ENCODE results near the gene TNFSF8. TPM values are rescaled to one million over a fixed set of nuclear protein-coding genes. Genes with fewer than 3 reads are reported as not detected.

TNFSF8 gene
- total RNA-seq, 1 donor from 2014 or later = not detected

DNA sequence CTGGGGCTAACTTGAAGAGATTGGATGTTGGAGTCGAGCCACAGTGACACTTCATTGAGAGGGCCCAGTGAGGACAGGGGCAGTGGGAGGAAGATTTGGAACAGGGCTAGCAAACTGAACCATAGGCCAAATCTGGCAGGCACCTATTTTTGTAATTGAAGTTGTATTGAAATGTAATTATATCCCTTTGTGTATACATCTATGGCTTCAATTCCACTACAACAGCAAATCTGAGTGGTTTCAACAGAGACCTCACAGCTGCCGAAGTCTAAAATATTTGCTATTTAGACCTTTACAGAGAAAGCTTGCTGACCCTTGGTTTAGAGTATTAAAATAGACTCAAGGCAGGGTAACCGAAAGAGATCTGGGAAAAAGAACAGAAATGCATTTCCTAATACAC, 4.7 kb upstream of the TNFSF8 start:
- TF ChIP-seq, protein P1, sequence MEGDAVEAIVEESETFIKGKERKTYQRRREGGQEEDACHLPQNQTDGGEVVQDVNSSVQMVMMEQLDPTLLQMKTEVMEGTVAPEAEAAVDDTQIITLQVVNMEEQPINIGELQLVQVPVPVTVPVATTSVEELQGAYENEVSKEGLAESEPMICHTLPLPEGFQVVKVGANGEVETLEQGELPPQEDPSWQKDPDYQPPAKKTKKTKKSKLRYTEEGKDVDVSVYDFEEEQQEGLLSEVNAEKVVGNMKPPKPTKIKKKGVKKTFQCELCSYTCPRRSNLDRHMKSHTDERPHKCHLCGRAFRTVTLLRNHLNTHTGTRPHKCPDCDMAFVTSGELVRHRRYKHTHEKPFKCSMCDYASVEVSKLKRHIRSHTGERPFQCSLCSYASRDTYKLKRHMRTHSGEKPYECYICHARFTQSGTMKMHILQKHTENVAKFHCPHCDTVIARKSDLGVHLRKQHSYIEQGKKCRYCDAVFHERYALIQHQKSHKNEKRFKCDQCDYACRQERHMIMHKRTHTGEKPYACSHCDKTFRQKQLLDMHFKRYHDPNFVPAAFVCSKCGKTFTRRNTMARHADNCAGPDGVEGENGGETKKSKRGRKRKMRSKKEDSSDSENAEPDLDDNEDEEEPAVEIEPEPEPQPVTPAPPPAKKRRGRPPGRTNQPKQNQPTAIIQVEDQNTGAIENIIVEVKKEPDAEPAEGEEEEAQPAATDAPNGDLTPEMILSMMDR (IDR thresholded peaks at IDR 0.05; ENCODE audit: insufficient read depth, low read length, severe bottlenecking) = no peak
- no peaks in the 10 kb centered on the region for H3K36me3 ChIP-seq (ENCODE audit: control insufficient read depth, insufficient read depth, low read length)
- DNase-seq (ENCODE audit: low read depth) (no peak), FAIRE-seq (no peak)
- H3K27me3 ChIP-seq (ENCODE audit: control insufficient read depth, insufficient read depth, low read length) = peaks cover 6% of the 10 kb centered on the region
- H3K4me3 ChIP-seq (ENCODE audit: low read depth, low read length) = no peak overlapping the region

- FAIRE-seq (no peak), DNase-seq (ENCODE audit: low read depth) (no peak)
- H3K36me3 ChIP-seq (ENCODE audit: control insufficient read depth, insufficient read depth, low read length) = no peaks in the 10 kb centered on the region
- no peak overlapping the region for H3K4me3 ChIP-seq (ENCODE audit: low read depth, low read length)
- peaks cover 11% of the 10 kb centered on the region for H3K27me3 ChIP-seq (ENCODE audit: control insufficient read depth, insufficient read depth, low read length)
- TF ChIP-seq, protein P1 (IDR thresholded peaks at IDR 0.05; ENCODE audit: insufficient read depth, low read length, severe bottlenecking) = no peak
Observed at GRCh38 chr9:114932502-114932901, 2.1 kb upstream of the TNFSF8 start.

- Histone ChIP-seq H3K4me3 (ENCODE audit: low read depth, low read length) (no peak overlapping the region), H3K27me3 (ENCODE audit: control insufficient read depth, insufficient read depth, low read length) (peaks cover 11% of the 10 kb centered on the region), H3K36me3 (ENCODE audit: control insufficient read depth, insufficient read depth, low read length) (no peaks in the 10 kb centered on the region)
- FAIRE-seq (no peak), DNase-seq (ENCODE audit: low read depth) (no peak)
- TF ChIP-seq, protein P1 (IDR thresholded peaks at IDR 0.05; ENCODE audit: insufficient read depth, low read length, severe bottlenecking) = no peak
Observed at GRCh38 chr9:114931407-114931806, 1.0 kb upstream of the TNFSF8 start.

DNA sequence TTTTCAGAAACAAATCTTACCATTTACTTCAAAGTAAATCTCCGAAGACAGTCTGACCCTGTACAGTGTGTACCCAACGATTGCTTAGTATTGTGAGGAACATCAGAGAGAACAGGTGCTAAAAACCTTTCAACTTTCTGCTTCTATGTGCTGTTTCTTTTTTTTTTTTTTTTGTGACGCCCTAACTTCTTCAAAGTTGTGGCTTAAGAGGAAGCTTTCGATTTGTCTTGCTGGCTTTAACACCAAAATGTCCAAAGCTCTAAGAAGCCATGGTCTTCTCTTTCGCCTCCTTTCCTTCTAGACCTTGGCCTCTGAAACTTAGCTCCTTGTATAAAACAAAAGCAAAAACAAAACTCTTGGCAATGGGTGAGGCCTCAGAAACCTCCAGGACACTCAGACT, 1.2 kb downstream of the TNFSF8 start:
- TF ChIP-seq, protein P1 (IDR thresholded peaks at IDR 0.05; ENCODE audit: insufficient read depth, low read length, severe bottlenecking) = no peak
- no peak for FAIRE-seq

GRCh38 chr9:114928671-114929070, 1.7 kb downstream of the TNFSF8 start:
- no peak for FAIRE-seq
- TF ChIP-seq, protein P1 (IDR thresholded peaks at IDR 0.05; ENCODE audit: insufficient read depth, low read length, severe bottlenecking) = no peak

More for the DNA sequence above, 1.2 kb downstream of the TNFSF8 start:
- H3K36me3 ChIP-seq (ENCODE audit: control insufficient read depth, insufficient read depth, low read length) = no peaks in the 10 kb centered on the region
- no peak for DNase-seq (ENCODE audit: low read depth)
- peaks cover 11% of the 10 kb centered on the region for H3K27me3 ChIP-seq (ENCODE audit: control insufficient read depth, insufficient read depth, low read length)
- no peak overlapping the region for H3K4me3 ChIP-seq (ENCODE audit: low read depth, low read length)

DNA sequence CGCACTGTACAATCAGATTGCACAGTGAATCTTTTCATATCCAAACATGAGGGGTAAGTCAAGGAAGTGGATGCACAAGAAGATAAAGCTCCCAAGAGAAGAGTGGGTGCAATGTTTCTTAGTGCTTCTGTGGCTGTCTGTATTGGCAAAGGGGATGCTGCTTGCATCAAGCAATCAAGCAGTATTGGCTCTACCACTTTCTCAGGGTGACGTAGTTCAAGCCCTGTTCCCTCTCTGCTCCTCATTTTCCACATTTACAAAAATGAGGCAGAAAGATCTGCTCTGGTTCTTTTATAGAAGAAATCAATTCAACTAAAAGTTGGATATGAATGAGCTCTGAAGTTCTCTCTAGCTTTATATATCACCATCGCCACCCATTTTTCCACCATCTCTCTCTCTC, 2.3 kb downstream of the TNFSF8 start:
- DNase-seq (ENCODE audit: low read depth) (no peak), FAIRE-seq (no peak)
- TF ChIP-seq, protein P1 (IDR thresholded peaks at IDR 0.05; ENCODE audit: insufficient read depth, low read length, severe bottlenecking) = no peak
- H3K36me3 ChIP-seq (ENCODE audit: control insufficient read depth, insufficient read depth, low read length) = no peaks in the 10 kb centered on the region
- peaks cover 11% of the 10 kb centered on the region for H3K27me3 ChIP-seq (ENCODE audit: control insufficient read depth, insufficient read depth, low read length)
- no peak overlapping the region for H3K4me3 ChIP-seq (ENCODE audit: low read depth, low read length)

More at GRCh38 chr9:114928671-114929070, 1.7 kb downstream of the TNFSF8 start:
- DNase-seq (ENCODE audit: low read depth) = no peak
- Histone ChIP-seq H3K27me3 (ENCODE audit: control insufficient read depth, insufficient read depth, low read length) (peaks cover 11% of the 10 kb centered on the region), H3K4me3 (ENCODE audit: low read depth, low read length) (no peak overlapping the region), H3K36me3 (ENCODE audit: control insufficient read depth, insufficient read depth, low read length) (no peaks in the 10 kb centered on the region)
